Prostate gland (tissue), 2 donors: ENCODE results near the gene MICAL3.

ENCODE experiments used
- POLR2A ChIP-seq: fragments of 450-650 bp; IDR thresholded peaks from one replicate; pipeline ENCODE4 v1.6.1; 2016; ENCODE audit warnings: antibody characterized with exemption, mild to moderate bottlenecking
- POLR2AphosphoS5 ChIP-seq: sonication (generic); formaldehyde crosslinking; IDR thresholded peaks from one replicate; pipeline ENCODE4 v1.6.1; 2017; ENCODE audit warnings: antibody characterized with exemption
- TF ChIP-seq, protein P1 (sequence below), 4 experiments: fragments of 200-600 bp in 2 of 4; fragments of 450-650 bp in 2 of 4; sonication (generic) in 2 of 4; IDR thresholded peaks; 1 replicate in 3 of 4; 2 replicates in 1 of 4; pipeline ENCODE4 v1.5.1; 2016 to 2019; ENCODE audit warnings: antibody characterized with exemption in 4 of 4, mild to moderate bottlenecking in 2 of 4, moderate library complexity in 2 of 4

DNA sequence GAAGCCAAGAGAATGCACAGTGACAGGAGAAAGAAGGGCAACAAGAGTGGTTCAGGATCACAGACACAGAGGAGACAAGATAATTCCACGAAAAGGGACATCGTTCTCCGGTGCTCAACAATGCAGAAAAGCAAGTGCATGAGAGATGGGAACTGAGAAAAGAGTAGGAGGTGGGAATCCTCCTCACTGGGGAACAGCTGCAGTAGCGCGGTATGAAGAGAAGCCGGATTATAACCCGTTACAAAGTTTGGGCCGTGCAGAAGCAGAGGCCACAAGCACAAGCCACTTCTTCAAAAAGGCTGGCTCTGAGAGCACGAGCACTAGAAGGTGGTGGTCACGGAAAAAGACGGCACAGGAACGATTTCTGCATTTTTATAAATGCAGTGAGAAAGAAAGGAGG is 135.9 kb downstream of the MICAL3 start:
- no peak for TF ChIP-seq POLR2A
- TF ChIP-seq, protein P1, sequence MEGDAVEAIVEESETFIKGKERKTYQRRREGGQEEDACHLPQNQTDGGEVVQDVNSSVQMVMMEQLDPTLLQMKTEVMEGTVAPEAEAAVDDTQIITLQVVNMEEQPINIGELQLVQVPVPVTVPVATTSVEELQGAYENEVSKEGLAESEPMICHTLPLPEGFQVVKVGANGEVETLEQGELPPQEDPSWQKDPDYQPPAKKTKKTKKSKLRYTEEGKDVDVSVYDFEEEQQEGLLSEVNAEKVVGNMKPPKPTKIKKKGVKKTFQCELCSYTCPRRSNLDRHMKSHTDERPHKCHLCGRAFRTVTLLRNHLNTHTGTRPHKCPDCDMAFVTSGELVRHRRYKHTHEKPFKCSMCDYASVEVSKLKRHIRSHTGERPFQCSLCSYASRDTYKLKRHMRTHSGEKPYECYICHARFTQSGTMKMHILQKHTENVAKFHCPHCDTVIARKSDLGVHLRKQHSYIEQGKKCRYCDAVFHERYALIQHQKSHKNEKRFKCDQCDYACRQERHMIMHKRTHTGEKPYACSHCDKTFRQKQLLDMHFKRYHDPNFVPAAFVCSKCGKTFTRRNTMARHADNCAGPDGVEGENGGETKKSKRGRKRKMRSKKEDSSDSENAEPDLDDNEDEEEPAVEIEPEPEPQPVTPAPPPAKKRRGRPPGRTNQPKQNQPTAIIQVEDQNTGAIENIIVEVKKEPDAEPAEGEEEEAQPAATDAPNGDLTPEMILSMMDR (IDR thresholded peaks at IDR 0.05): no peak
- no peak for TF ChIP-seq POLR2AphosphoS5
